HG03108 (cell line): Measurements from ENCODE around the gene MACROD2.

Source experiments
- ATAC-seq: cut with Tn5 transposase; IDR thresholded peaks from one replicate; pipeline ENCODE4 v1.9.1; 2021; ENCODE audit warnings: moderate library complexity; ENCODE audit not compliant: unreplicated experiment

Gene MACROD2

GRCh38 chr20:14569641-14570040, 574.3 kb downstream of the MACROD2 start:
- no peak for ATAC-seq

GRCh38 chr20:14570811-14571210, 575.5 kb downstream of the MACROD2 start:
- no peak for ATAC-seq

- no peak for ATAC-seq
Measured at GRCh38 chr20:14573676-14574075, 578.4 kb downstream of the MACROD2 start.

GRCh38 chr20:14576196-14576877, 581.0 kb downstream of the MACROD2 start:
- no peak for ATAC-seq

GRCh38 chr20:14580418-14581074, 585.2 kb downstream of the MACROD2 start:
- no peak for ATAC-seq

GRCh38 chr20:14581731-14582130, 586.4 kb downstream of the MACROD2 start:
- no peak for ATAC-seq

- ATAC-seq, result no peak
Measured at GRCh38 chr20:14582855-14583254, 587.5 kb downstream of the MACROD2 start.

GRCh38 chr20:14583413-14583812, 588.1 kb downstream of the MACROD2 start:
- no peak for ATAC-seq

GRCh38 chr20:14589383-14589782, 594.1 kb downstream of the MACROD2 start:
- no peak for ATAC-seq

- no peak for ATAC-seq
Measured at GRCh38 chr20:14595051-14595450, 599.7 kb downstream of the MACROD2 start.

- ATAC-seq, result no peak
Measured at GRCh38 chr20:14597206-14597715, 601.9 kb downstream of the MACROD2 start.

GRCh38 chr20:14599613-14600012, 604.3 kb downstream of the MACROD2 start:
- no peak for ATAC-seq

- no peak for ATAC-seq
Measured at GRCh38 chr20:14600527-14600926, 605.2 kb downstream of the MACROD2 start.

- no peak for ATAC-seq
Measured at GRCh38 chr20:14604143-14604542, 608.8 kb downstream of the MACROD2 start.

GRCh38 chr20:14609328-14610221, 614.3 kb downstream of the MACROD2 start:
- no peak for ATAC-seq

GRCh38 chr20:14611479-14611878, 616.2 kb downstream of the MACROD2 start:
- ATAC-seq, result no peak

GRCh38 chr20:14612391-14612790, 617.1 kb downstream of the MACROD2 start:
- ATAC-seq, result no peak

- ATAC-seq, result no peak
Measured at GRCh38 chr20:14616003-14616402, 620.7 kb downstream of the MACROD2 start.

GRCh38 chr20:14617123-14617522, 621.8 kb downstream of the MACROD2 start:
- ATAC-seq, result no peak

- no peak for ATAC-seq
Measured at GRCh38 chr20:14619411-14619810, 624.1 kb downstream of the MACROD2 start.

- no peak for ATAC-seq
Measured at GRCh38 chr20:14622796-14623195, 627.5 kb downstream of the MACROD2 start.
